ENCODE data around the gene VAV3. TPM values are rescaled to one million over a fixed set of nuclear protein-coding genes. Genes with fewer than 3 reads are reported as not detected.

VAV3 gene
- polyA plus RNA-seq, 1 donor (not counting 4 experiments of a cell fraction or from before 2014, with no cell fraction given): 19.6 TPM

DNA sequence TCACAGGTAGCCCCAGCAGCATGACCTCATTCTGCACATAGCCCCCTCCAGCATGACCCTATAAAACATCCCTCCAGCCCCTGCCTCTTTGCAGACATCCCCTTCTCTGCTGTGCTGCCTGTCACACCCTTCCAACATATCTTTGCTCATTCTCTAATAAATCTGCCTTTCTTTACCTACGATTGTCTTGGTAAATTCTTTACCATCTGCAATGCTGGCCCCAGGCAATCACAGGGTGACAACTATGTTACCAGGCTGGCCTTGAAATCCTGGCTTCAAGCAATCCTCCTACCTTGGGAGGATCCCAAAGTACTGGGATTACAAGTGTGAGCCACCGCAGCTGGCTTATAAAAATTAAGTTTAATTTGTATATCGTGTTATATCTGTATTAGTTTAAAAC is 134.5 kb downstream of the VAV3 start:
- Histone ChIP-seq H3K4me3 (ENCODE audit: control insufficient read depth in 2 of 3, extremely low read depth in 1 of 3, insufficient read depth in 2 of 3, low read depth in 1 of 3, low read length in 3 of 3) (no peak overlapping the region), H3K27ac (ENCODE audit: control insufficient read depth, insufficient read depth, low read length) (no peak overlapping the region), H3K4me1 (ENCODE audit: control insufficient read depth, extremely low read depth, insufficient read depth, low read length) (no peaks in the 10 kb centered on the region), H3K27me3 (ENCODE audit: control insufficient read depth, extremely low read depth, insufficient read depth, low read length) (no peaks in the 10 kb centered on the region), H3K4me2 (ENCODE audit: control insufficient read depth, extremely low read depth, insufficient read depth, low read depth, low read length) (no peak overlapping the region), H3K9me3 (ENCODE audit: control insufficient read depth, low read depth, low read length) (no peaks in the 10 kb centered on the region), H3K79me2 (ENCODE audit: control insufficient read depth, insufficient read depth, low read length) (no peaks in the 10 kb centered on the region), H3K9me1 (ENCODE audit: control insufficient read depth, extremely low read depth, insufficient read depth, low read length) (no peaks in the 10 kb centered on the region), H3K36me3 (ENCODE audit: control insufficient read depth in 2 of 2, extremely low read depth in 1 of 2, insufficient read depth in 2 of 2, low read length in 2 of 2) (no peaks in the 10 kb centered on the region), H4K20me1 (ENCODE audit: control insufficient read depth, extremely low read depth, insufficient read depth, low read length) (no peaks in the 10 kb centered on the region), H3K9ac (ENCODE audit: control insufficient read depth, extremely low read depth, insufficient read depth, low read length) (no peak overlapping the region), H2AFZ (ENCODE audit: control insufficient read depth, low read length) (no peak overlapping the region)
- no peak for TF ChIP-seq EZH2 (IDR thresholded peaks at IDR 0.05; ENCODE audit: low read length)
- TF ChIP-seq, protein P1, sequence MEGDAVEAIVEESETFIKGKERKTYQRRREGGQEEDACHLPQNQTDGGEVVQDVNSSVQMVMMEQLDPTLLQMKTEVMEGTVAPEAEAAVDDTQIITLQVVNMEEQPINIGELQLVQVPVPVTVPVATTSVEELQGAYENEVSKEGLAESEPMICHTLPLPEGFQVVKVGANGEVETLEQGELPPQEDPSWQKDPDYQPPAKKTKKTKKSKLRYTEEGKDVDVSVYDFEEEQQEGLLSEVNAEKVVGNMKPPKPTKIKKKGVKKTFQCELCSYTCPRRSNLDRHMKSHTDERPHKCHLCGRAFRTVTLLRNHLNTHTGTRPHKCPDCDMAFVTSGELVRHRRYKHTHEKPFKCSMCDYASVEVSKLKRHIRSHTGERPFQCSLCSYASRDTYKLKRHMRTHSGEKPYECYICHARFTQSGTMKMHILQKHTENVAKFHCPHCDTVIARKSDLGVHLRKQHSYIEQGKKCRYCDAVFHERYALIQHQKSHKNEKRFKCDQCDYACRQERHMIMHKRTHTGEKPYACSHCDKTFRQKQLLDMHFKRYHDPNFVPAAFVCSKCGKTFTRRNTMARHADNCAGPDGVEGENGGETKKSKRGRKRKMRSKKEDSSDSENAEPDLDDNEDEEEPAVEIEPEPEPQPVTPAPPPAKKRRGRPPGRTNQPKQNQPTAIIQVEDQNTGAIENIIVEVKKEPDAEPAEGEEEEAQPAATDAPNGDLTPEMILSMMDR (optimal IDR thresholded peaks at IDR 0.05 in 1 of 3, IDR thresholded peaks at IDR 0.05 in 1 of 3, conservative IDR thresholded peaks at IDR 0.05 in 1 of 3; ENCODE audit: extremely low read depth in 1 of 3, insufficient read depth in 2 of 3, low read length in 3 of 3): no peak
- no peak for DNase-seq (ENCODE audit: low read depth, low spot score)
- dilution Hi-C loops (cut with MboI; ENCODE audit: extremely low pct_ligation_motif_present, low sequenced_read_pairs): no loop called here
- FAIRE-seq: no peak

DNA sequence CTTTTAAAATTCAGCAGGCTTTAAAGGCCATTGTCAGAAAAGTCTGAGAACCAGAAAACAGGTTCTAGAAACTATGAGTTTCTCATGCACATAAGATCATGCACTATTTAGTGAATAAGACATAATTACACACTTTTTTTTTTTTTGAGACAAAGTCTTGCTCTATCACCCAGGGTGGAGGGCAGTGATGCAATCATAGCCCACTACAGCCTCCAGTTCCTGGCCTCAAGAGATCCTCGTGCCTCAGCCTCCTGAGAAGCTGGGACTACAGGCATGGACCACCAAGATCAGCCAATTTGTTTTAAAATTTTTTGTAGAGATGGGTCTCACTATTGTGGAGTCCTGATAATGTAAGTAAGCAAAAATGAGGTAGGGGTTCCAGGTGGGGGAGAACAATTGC is 134.9 kb downstream of the VAV3 start:
- TF ChIP-seq, protein P1 (optimal IDR thresholded peaks at IDR 0.05 in 1 of 3, IDR thresholded peaks at IDR 0.05 in 1 of 3, conservative IDR thresholded peaks at IDR 0.05 in 1 of 3; ENCODE audit: extremely low read depth in 1 of 3, insufficient read depth in 2 of 3, low read length in 3 of 3): no peak
- no peak for TF ChIP-seq EZH2 (IDR thresholded peaks at IDR 0.05; ENCODE audit: low read length)
- H3K9me3 ChIP-seq (ENCODE audit: control insufficient read depth, low read depth, low read length): no peaks in the 10 kb centered on the region
- no peaks in the 10 kb centered on the region for H3K36me3 ChIP-seq (ENCODE audit: control insufficient read depth in 2 of 2, extremely low read depth in 1 of 2, insufficient read depth in 2 of 2, low read length in 2 of 2)
- no peaks in the 10 kb centered on the region for H4K20me1 ChIP-seq (ENCODE audit: control insufficient read depth, extremely low read depth, insufficient read depth, low read length)
- no peaks in the 10 kb centered on the region for H3K79me2 ChIP-seq (ENCODE audit: control insufficient read depth, insufficient read depth, low read length)
- no peak overlapping the region for H3K27ac ChIP-seq (ENCODE audit: control insufficient read depth, insufficient read depth, low read length)
- dilution Hi-C loops (cut with MboI; ENCODE audit: extremely low pct_ligation_motif_present, low sequenced_read_pairs): no loop called here
- H2AFZ ChIP-seq (ENCODE audit: control insufficient read depth, low read length): no peak overlapping the region
- H3K4me3 ChIP-seq (ENCODE audit: control insufficient read depth in 2 of 3, extremely low read depth in 1 of 3, insufficient read depth in 2 of 3, low read depth in 1 of 3, low read length in 3 of 3): no peak overlapping the region
- no peaks in the 10 kb centered on the region for H3K4me1 ChIP-seq (ENCODE audit: control insufficient read depth, extremely low read depth, insufficient read depth, low read length)
- DNase-seq (ENCODE audit: low read depth, low spot score): no peak
- no peak for FAIRE-seq
- H3K9ac ChIP-seq (ENCODE audit: control insufficient read depth, extremely low read depth, insufficient read depth, low read length): no peak overlapping the region
- H3K27me3 ChIP-seq (ENCODE audit: control insufficient read depth, extremely low read depth, insufficient read depth, low read length): no peaks in the 10 kb centered on the region
- H3K4me2 ChIP-seq (ENCODE audit: control insufficient read depth, extremely low read depth, insufficient read depth, low read depth, low read length): no peak overlapping the region
- no peaks in the 10 kb centered on the region for H3K9me1 ChIP-seq (ENCODE audit: control insufficient read depth, extremely low read depth, insufficient read depth, low read length)
